ENCODE data around the gene RBL1. TPM values are rescaled to one million over a fixed set of nuclear protein-coding genes. Genes with fewer than 3 reads are reported as not detected.

RBL1 gene
- total RNA-seq, 1 experiment from 2014 or later: 30.2 TPM

- ChIA-PET POLR2A (ENCODE audit: low non-redundant PET) (no interaction called here), CTCF (no interaction called here)
- no peak for DNase-seq (ENCODE audit: low spot score)
- H3K27ac ChIP-seq (ENCODE audit: low read depth, low read length, poor library complexity, severe bottlenecking): no peak overlapping the region
- H3K36me3 ChIP-seq (ENCODE audit: insufficient read depth, low read length, poor library complexity, severe bottlenecking): peaks cover 26% of the 10 kb centered on the region
- TF ChIP-seq EZH2 (IDR thresholded peaks at IDR 0.05; ENCODE audit: borderline replicate concordance, low read depth, low read length, poor library complexity, severe bottlenecking) (no peak), CTCF (conservative IDR thresholded peaks at IDR 0.05; ENCODE audit: low read depth, low read length) (no peak)
- intact Hi-C loops (cut with micrococcal nuclease; ENCODE audit: unreplicated experiment): no loop called here
- no TSS peak for BruUV-seq (replicated peaks)
- H3K27me3 ChIP-seq (replicated peaks; ENCODE audit: insufficient read depth, low read depth, low read length, poor library complexity): no peaks in the 10 kb centered on the region
- H3K4me3 ChIP-seq (ENCODE audit: low read depth, low read length, poor library complexity, severe bottlenecking): no peak overlapping the region
- peaks cover 5% of the 10 kb centered on the region for H3K9me3 ChIP-seq (ENCODE audit: low read depth, low read length, poor library complexity, severe bottlenecking)
- H3K4me1 ChIP-seq (ENCODE audit: insufficient read depth, low read length, poor library complexity, severe bottlenecking): no peaks in the 10 kb centered on the region
Measured at GRCh38 chr20:36992802-36993334, 102.9 kb downstream of the RBL1 start.

GRCh38 chr20:36991703-36992102, 104.1 kb downstream of the RBL1 start:
- H3K4me3 ChIP-seq (ENCODE audit: low read depth, low read length, poor library complexity, severe bottlenecking): no peak overlapping the region
- peaks cover 5% of the 10 kb centered on the region for H3K9me3 ChIP-seq (ENCODE audit: low read depth, low read length, poor library complexity, severe bottlenecking)
- ChIA-PET POLR2A (ENCODE audit: low non-redundant PET) (no interaction called here), CTCF (no interaction called here)
- intact Hi-C loops (cut with micrococcal nuclease; ENCODE audit: unreplicated experiment): no loop called here
- no peak for TF ChIP-seq CTCF (conservative IDR thresholded peaks at IDR 0.05; ENCODE audit: low read depth, low read length)
- TF ChIP-seq EZH2 (IDR thresholded peaks at IDR 0.05; ENCODE audit: borderline replicate concordance, low read depth, low read length, poor library complexity, severe bottlenecking): no peak
- H3K27me3 ChIP-seq (replicated peaks; ENCODE audit: insufficient read depth, low read depth, low read length, poor library complexity): no peaks in the 10 kb centered on the region
- H3K4me1 ChIP-seq (ENCODE audit: insufficient read depth, low read length, poor library complexity, severe bottlenecking): no peaks in the 10 kb centered on the region
- H3K36me3 ChIP-seq (ENCODE audit: insufficient read depth, low read length, poor library complexity, severe bottlenecking): peaks cover 19% of the 10 kb centered on the region
- no peak overlapping the region for H3K27ac ChIP-seq (ENCODE audit: low read depth, low read length, poor library complexity, severe bottlenecking)
- no peak for DNase-seq (ENCODE audit: low spot score)
- BruUV-seq (replicated peaks): no TSS peak

GRCh38 chr20:36989797-36990196, 106.0 kb downstream of the RBL1 start:
- ChIA-PET POLR2A (ENCODE audit: low non-redundant PET) (no interaction called here), CTCF (no interaction called here)
- intact Hi-C loops (cut with micrococcal nuclease; ENCODE audit: unreplicated experiment): no loop called here
- Histone ChIP-seq H3K9me3 (ENCODE audit: low read depth, low read length, poor library complexity, severe bottlenecking) (peaks cover 5% of the 10 kb centered on the region), H3K4me1 (ENCODE audit: insufficient read depth, low read length, poor library complexity, severe bottlenecking) (no peaks in the 10 kb centered on the region), H3K27ac (ENCODE audit: low read depth, low read length, poor library complexity, severe bottlenecking) (no peak overlapping the region), H3K27me3 (replicated peaks; ENCODE audit: insufficient read depth, low read depth, low read length, poor library complexity) (no peaks in the 10 kb centered on the region), H3K4me3 (ENCODE audit: low read depth, low read length, poor library complexity, severe bottlenecking) (no peak overlapping the region), H3K36me3 (ENCODE audit: insufficient read depth, low read length, poor library complexity, severe bottlenecking) (peaks cover 1% of the 10 kb centered on the region)
- no peak for TF ChIP-seq CTCF (conservative IDR thresholded peaks at IDR 0.05; ENCODE audit: low read depth, low read length)
- no peak for TF ChIP-seq EZH2 (IDR thresholded peaks at IDR 0.05; ENCODE audit: borderline replicate concordance, low read depth, low read length, poor library complexity, severe bottlenecking)
- BruUV-seq (replicated peaks): no TSS peak
- no peak for DNase-seq (ENCODE audit: low spot score)

Data from A673 (cell line).